ENCODE results near the gene PC. TPM values are rescaled to one million over a fixed set of nuclear protein-coding genes. Genes with fewer than 3 reads are reported as not detected.

PC gene, protein sequence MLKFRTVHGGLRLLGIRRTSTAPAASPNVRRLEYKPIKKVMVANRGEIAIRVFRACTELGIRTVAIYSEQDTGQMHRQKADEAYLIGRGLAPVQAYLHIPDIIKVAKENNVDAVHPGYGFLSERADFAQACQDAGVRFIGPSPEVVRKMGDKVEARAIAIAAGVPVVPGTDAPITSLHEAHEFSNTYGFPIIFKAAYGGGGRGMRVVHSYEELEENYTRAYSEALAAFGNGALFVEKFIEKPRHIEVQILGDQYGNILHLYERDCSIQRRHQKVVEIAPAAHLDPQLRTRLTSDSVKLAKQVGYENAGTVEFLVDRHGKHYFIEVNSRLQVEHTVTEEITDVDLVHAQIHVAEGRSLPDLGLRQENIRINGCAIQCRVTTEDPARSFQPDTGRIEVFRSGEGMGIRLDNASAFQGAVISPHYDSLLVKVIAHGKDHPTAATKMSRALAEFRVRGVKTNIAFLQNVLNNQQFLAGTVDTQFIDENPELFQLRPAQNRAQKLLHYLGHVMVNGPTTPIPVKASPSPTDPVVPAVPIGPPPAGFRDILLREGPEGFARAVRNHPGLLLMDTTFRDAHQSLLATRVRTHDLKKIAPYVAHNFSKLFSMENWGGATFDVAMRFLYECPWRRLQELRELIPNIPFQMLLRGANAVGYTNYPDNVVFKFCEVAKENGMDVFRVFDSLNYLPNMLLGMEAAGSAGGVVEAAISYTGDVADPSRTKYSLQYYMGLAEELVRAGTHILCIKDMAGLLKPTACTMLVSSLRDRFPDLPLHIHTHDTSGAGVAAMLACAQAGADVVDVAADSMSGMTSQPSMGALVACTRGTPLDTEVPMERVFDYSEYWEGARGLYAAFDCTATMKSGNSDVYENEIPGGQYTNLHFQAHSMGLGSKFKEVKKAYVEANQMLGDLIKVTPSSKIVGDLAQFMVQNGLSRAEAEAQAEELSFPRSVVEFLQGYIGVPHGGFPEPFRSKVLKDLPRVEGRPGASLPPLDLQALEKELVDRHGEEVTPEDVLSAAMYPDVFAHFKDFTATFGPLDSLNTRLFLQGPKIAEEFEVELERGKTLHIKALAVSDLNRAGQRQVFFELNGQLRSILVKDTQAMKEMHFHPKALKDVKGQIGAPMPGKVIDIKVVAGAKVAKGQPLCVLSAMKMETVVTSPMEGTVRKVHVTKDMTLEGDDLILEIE
- total RNA-seq = 39.1 and 60.2 TPM in 2 replicates

DNA sequence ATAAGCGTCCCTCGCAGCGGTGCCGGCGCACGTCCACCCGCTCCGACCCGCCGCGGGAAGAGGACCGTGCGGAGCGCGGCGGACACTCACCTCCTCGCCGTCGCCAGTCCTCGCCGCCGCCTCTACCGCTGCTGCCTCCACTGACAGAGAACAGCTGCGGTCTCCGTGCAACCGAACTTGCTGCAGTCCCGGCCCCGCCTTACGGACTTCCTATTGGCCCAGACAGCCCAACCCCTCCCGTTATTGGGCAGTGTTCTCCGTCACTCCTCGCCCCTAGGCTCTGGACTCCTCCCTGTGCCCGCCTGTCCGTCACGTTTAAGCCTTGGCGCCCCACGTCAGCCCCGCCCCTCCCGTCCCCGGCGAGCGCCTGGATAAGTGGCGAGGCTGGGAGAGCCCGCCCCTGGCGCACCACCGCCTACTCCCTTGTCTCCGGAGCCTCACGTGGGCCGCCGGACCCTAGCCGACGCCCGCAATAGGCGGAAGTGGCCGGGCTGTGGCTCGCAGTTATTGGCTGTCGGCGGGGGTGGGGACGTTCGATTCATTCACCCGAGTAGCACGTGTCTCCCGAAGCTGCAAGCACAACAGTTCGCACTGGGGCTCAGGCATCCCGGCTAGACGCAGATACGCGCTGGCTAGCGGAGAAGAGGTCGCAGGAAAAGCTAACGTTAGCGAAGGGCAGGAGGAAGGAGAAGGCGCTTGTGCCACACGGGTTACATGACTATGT lies at the start of gene PC:
Gene PC, minus strand, starts transcription at position 152 of the 724 bp plus-strand sequence. CDS start 86,224 bp downstream, outside the sequence.

DNA sequence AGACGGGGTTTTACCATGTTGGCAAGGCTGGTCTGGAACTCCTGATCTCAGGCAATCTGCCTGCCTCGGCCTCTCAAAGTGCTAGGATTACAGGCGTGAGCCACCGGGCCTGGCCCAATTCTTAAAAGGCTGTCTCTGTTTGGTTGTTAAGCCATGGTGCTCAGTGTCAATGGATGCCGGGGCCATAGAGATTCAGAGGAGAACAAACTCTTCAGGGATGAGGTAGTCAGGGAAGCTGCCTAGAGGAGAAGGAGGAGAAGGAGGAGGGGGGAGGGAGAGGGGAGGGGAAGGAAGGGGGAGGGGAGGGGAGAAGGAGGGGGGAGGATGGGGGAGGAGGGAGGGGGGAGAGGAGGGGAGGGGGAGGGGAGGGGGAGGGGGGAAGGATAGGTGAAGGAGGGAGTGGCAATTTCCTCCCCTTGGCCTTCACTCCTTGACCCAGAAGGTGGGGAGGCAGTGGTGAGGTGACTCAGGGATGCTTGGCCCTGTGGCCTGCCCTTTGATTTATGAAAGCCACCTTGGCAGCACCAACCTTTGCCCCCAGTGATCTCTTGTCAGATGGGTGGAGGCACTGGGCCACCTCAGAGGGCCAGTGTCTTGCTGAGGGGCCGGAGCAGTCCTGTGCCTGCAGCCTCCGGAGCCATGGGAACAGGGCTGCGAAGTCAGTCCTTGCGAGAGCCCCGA lies 16.7 kb upstream of the PC start, which contains the start of gene C11orf86:
Gene C11orf86, plus strand, starts transcription at position 581 of the 681 bp plus-strand sequence. Its CDS starts 59 bp downstream, at position 640.

DNA sequence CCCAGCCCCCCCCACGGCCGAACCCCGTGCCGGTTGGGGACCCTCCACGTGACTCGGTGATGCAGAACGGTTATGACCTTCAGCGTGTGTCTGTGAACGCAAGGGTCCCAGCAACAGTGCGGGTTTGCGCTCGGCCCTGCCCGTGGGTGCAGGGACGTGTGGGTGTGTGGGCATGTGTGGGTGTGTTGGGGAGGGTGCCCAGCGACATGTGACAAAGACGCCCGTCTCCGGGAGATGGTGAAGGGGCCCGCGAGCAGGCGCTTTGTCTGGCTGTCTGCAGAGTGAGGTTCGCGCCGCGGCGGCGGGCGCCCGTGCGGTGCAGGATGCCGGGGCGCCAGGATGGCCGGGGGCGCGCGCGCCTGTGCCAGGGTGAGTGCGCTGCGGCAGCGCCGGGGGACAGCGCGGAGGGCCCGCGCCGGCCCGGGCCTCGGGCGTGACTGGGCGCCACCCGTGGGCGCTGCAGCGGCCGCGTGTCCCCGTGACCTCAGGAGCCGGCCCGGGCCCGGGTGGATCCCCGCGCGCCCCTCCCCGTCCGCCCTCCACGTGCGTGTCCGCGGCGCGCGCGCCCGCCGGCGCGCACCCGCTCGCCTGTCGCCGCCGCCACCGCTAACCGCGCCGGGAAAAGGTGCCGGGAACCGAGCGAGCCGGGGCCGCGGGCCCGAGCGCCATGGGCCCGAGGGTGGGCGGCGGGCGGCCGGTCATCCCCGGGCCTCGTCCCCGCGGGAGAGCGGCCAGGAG lies 101.5 kb downstream of the PC start, which contains the start of gene LRFN4:
Gene LRFN4, plus strand, starts transcription at position 569 of the 738 bp plus-strand sequence. CDS start 681 bp downstream, outside the sequence.

DNA sequence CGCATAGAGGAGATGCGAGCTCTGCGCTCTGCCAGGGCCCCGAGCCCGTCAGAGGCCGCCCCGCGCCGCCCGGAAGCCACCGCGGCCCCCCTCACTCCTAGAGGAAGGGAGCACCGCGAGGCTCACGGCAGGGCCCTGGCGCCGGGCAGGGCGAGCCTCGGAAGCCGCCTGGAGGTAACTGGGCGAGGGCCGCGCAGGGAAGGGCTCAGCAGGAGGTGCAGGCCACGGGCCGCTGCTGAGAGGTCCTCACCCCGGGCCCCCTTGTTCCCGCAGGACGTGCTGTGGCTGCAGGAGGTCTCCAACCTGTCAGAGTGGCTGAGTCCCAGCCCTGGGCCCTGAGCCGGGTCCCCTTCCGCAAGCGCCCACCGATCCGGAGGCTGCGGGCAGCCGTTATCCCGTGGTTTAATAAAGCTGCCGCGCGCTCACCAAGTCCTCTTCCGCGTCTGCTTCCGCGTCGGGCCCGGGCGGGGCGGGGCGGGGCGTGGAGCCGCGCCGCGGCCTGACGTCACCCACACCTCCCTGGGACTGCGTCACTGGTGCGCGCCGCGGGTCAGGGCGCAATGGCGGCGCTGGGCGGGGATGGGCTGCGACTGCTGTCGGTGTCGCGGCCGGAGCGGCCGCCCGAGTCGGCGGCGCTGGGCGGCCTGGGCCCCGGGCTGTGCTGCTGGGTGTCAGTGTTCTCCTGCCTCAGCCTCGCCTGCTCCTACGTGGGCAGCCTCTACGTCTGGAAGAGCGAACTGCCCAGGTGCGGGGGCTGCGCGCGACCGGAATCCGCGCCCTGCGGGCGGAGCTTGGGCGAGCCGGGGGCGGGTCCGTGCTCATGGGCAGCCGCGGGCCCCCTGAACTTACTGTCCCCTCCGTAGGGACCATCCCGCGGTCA lies 115.0 kb downstream of the PC start, which contains the start of gene RCE1:
Gene RCE1, plus strand, starts transcription at position 546 of the 880 bp plus-strand sequence. Its CDS starts 15 bp downstream, at position 561.

Other genes starting within 250 kb of the PC start
- gene SPTBN2, start 229.2 kb downstream of the PC start, total RNA-seq = 1.2 and 2.6 TPM in 2 replicates
- gene RCE1, start 114.9 kb downstream of the PC start, total RNA-seq = 16.7 and 22.2 TPM in 2 replicates
- gene LRFN4, start 101.3 kb downstream of the PC start, total RNA-seq = 16.7 and 36.9 TPM in 2 replicates
- not detected in 2 replicates for gene C11orf86, start 16.9 kb upstream of the PC start, total RNA-seq
- 0.33 TPM in 1 of 2 replicates, not detected in the other for gene SYT12, start 64.8 kb upstream of the PC start, total RNA-seq
- gene RHOD, start 98.5 kb upstream of the PC start, total RNA-seq = 9.7 and 20.2 TPM in 2 replicates
- gene KDM2A, start 160.9 kb upstream of the PC start, total RNA-seq = 52.6 and 52.8 TPM in 2 replicates